ENCODE data around the gene ERAP2. TPM values are rescaled to one million over a fixed set of nuclear protein-coding genes. Genes with fewer than 3 reads are reported as not detected.
A peak's percentile ranks its signal among the peaks of the same experiment; 100 is the strongest.

Gene ERAP2
- total and polyA plus RNA-seq, 2 of the 13 experiments (the other 11 are each of a cell fraction or from before 2014, with no cell fraction given) = 12.8 to 16.6 TPM

- H3K27me3 ChIP-seq (ENCODE audit: control insufficient read depth in 1 of 2, insufficient read depth in 2 of 2, low read length in 2 of 2) = no peaks in the 10 kb centered on the region
- H3K36me3 ChIP-seq (replicated peaks in 1 of 2; ENCODE audit: control insufficient read depth in 1 of 2, insufficient read depth in 2 of 2, low read length in 2 of 2) = peaks cover 1 to 4% of the 10 kb centered on the region in 2 experiments; a peak in 1 of 5 replicates
- no peaks in the 10 kb centered on the region for H3K79me2 ChIP-seq (ENCODE audit: insufficient read depth, low read length)
- no peaks in the 10 kb centered on the region for H3K9me3 ChIP-seq (ENCODE audit: low read length)
- WGBS (ENCODE audit: low lambda C conversion rate) = 92% methylated on average over 7 of the region's 7 CpGs
- POLR2A ChIA-PET = no interaction called here
- CTCF ChIA-PET (ENCODE audit: low intra/inter-chr PET ratio, low total read pairs) = no interaction called here
- no peaks in the 10 kb centered on the region for H4K20me1 ChIP-seq (ENCODE audit: insufficient read depth, low read length)
- BruUV-seq (replicated peaks) = no TSS peak
- TF ChIP-seq ATF7 (IDR thresholded peaks at IDR 0.05) = 0 out of 2 replicates have a peak, but pooled peaks have one; percentile 1
- no peak for TF ChIP-seq ATF7 (CRISPR knock-in tag; IDR thresholded peaks at IDR 0.05)
- no peak for TF ChIP-seq ZBED4 (CRISPR knock-in tag; IDR thresholded peaks at IDR 0.05; ENCODE audit: borderline replicate concordance)
- TF ChIP-seq ARNT (IDR thresholded peaks at IDR 0.05) = no peak
- no peak for TF ChIP-seq MXD4 (CRISPR knock-in tag; IDR thresholded peaks at IDR 0.05)
- no peak for FAIRE-seq
- no peaks in the 10 kb centered on the region for H3K4me1 ChIP-seq (ENCODE audit: insufficient read depth, low read length)
- intact Hi-C loops (cut with micrococcal nuclease; ENCODE audit: unreplicated experiment) = no loop called here
- no peak for DNase-seq (ENCODE audit: low spot score)
- no peak overlapping the region for H2AFZ ChIP-seq (ENCODE audit: low read length)
- no peak overlapping the region for H3K4me2 ChIP-seq (ENCODE audit: low read depth, low read length)
- ATAC-seq = no peak
- no peak overlapping the region for H3K27ac ChIP-seq (ENCODE audit: extremely low read length, insufficient read depth, low read length)
- no peak overlapping the region for H3K4me3 ChIP-seq (replicated peaks in 1 of 3; ENCODE audit: insufficient read depth in 1 of 3, low read depth in 2 of 3, low read length in 3 of 3)
- in situ Hi-C loops (cut with HindIII; ENCODE audit: extremely low pct_ligation_motif_present, low pct_unique_long_range_greater_than_20kb) = no loop called here
- H3K9ac ChIP-seq (ENCODE audit: insufficient read depth, low read depth, low read length) = no peak overlapping the region
Observed at GRCh38 chr5:96884995-96885394, 8.7 kb downstream of the ERAP2 start.

Measured in HepG2 (cell line).